Measurements from ENCODE around the gene OR4F6.
"Not testable (repeated sequence)": the region's sequence is repeated elsewhere in the genome, so short reads cannot be mapped to it uniquely, and the experiment has no call there.

OR4F6 gene, protein sequence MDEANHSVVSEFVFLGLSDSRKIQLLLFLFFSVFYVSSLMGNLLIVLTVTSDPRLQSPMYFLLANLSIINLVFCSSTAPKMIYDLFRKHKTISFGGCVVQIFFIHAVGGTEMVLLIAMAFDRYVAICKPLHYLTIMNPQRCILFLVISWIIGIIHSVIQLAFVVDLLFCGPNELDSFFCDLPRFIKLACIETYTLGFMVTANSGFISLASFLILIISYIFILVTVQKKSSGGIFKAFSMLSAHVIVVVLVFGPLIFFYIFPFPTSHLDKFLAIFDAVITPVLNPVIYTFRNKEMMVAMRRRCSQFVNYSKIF

DNA sequence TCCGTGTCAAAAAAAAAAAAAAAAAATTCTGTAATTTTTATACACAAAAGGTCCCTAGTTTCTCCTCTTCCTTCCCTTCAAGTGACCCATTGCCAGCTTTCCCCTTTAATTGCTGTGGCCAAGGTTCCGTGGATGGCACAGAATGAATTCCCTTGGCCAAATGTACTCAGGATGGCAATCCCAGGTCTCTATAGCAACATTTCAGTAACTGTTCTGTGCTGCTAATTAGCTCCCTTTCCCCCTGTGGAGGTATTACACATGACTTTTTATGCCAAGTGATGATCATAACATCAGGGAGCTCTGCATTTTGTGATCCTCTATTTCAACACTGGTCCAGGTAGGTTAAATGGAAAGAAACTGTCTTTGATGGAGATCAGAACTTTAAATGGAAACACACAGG, at the start of gene OR4F6:
Gene OR4F6, plus strand, starts transcription at position 301 of the 400 bp plus-strand sequence. CDS start 2,211 bp downstream, outside the sequence.
- DNase-seq = no peak

DNA sequence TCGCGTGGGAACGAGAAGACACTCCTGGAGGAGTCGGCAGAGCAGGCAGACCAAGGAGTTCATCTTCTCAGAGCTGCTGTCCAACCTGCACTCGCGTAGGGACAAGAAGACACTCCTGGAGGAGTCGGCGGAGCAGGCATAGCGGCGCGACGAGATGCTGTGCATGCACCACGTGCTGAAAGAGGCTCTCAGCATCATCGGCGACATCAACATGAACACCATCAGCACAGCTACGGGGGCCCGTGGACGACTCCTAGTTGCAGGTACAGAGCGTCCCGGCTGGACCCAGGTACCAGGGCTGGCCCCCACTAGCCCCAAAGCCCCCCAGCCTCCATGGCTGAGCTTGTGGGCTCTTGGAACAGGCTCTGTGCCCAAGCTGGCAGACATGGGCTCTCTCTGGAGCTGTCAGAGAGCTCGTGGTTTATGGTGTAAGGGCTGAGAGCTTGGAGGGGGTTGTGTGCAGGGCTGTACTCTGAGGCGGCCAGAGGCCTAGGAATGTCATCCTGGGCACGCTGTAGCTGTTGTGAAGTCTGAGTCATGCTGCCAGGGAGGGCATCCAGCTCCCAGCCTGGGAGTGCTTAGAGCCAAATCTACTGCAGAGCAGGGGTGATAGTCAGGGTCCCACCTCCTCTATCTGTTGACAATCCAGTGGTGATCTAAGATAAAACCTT, 38.5 kb upstream of the OR4F6 start:
- not testable (repeated sequence) for DNase-seq

DNA sequence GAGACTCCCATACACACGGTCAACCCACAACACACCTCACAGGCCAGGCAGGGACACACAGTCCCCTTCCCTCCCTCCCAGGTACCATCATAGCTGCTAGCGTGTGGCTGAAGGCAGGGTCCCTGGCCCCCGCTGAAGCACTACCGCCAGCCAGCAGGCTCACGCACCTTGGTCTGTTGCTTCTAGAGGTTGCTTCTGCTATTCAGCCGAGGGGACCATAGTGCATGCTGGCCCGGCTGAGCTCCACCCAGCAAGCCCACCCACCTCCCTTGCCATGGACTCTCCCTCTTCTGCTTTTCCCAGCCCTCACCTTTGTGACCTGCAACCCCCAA, 38.0 kb upstream of the OR4F6 start:
- DNase-seq = not testable (repeated sequence)

DNA sequence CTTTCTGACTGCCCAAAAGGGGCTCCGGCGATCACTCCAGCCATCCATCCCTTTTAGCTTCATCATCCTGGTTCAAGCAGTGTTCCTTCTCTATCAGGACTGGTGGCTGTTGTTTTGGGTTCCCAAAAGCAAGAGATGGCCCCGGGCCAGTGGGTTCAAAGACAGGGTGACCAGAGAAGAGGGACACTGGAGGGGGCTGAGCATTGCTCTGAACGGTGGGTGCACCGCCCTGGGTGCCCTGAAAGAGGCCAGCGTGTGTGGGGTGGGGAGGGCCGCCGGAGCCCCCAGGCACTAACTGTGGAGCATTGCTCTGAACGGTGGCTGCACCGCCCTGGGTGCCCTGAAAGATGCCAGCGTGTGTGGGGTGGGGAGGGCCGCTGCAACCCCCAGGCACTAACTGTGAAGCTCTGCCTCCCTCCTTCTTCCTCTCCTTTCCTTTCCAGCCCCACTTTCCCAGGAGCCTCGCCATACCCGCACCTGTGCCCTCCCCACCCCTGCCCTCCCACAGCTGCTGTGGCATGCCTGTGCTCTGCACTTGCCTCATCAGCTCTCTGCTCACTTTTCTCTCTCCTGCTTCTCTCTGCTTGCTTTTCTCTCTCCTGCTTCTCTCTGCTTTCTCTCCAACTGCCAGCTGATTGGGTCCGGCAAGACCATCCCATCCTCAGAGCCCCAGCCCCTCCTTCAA, 37.4 kb upstream of the OR4F6 start:
- no peak for DNase-seq

DNA sequence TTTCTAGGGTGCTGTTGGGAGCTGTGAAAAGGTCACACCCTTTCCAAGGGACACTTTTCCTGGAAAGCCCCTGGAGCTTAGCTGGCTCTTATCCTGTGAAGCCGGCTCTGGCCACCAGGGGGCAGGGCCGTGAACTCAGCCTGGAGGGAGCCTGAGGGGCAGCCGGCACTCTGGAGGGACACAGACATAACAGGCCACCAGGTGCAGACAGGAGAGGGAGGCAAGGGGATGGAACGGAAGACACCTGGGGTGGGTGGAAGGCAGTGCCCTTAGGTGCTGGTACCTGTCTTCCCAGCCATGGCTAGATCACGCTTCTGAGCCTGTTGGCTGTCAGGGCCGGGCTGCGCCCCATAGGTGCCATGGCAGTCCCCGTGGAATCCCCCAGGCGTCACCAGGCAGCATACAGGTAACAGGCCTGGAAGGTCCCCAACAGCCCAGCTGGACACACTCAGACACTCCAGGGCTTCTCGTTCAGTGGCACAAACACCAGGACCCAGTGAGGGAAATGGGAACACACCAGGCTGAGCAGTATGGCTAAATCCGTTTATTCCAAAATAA, 36.1 kb upstream of the OR4F6 start:
- not testable (repeated sequence) for DNase-seq

DNA sequence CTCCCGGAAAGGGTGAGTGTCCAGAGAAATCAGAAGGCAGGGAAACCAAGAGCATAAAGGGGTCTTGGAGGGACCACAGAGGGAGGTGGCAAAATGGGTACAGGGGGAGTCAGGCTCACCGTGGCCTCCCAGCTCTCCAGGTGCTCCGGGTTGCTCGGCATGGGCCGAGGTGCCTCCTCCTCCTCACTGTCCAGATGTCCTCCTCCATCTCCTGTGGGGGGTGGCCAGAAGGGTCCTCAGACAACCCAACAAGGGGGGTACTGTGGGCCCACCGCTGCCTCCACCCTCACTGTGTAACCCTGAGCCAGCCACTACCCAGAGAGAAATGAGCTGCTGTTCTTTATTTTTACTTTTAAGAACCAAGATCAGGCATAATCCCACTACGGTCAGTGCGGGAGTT, 30.4 kb upstream of the OR4F6 start:
- no peak for DNase-seq

DNA sequence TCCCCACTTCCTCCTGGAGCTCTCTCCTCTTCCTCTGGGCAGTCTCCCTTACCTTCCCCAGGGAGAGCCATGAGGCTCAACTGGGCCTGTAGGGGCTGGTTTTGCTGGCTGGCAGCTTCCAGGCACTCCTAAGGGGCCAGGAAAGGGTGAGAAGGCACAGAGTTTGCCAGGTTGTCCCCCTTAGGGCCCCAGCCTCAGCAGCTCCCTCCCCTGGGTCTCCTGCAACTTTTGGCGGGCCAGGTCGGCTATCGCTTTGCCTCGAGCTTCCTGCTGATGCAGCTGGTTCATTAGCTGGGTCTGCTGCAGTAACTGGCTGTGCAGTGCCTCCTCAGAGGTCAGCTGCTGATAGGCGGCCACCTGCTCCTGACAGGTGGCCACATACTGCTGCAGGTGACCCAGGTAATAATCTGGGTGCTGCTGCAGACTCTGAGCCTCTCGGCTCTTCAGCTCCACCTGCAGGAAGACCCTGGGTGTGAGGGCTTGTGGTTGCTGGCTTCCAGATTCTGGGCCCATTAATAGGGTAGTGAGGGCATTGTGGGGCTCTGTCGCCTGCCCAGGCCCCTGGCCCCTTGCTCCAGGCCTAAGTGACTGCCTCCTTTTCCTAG, 29.7 kb upstream of the OR4F6 start:
- DNase-seq = no peak

DNA sequence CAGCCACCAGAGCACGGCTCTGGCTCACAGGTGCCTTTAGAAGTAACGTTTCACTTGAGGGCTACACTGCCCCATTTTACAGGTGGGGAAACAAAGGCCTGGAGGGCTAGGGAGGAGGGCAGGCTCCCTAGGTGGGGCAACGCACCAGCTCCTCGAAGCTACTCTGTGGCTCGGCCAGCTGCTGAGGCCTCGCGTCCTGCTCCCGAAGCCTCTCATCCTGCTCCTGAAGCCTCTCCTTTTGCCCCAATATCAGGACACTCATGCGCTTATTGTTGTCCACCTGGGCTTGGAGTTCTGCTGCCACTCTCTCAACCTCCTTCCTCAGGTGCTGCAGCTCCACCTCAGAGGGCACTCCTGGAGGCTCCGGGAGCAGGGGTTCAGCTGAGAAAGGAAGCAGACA, 28.2 kb upstream of the OR4F6 start:
- no peak for DNase-seq

DNA sequence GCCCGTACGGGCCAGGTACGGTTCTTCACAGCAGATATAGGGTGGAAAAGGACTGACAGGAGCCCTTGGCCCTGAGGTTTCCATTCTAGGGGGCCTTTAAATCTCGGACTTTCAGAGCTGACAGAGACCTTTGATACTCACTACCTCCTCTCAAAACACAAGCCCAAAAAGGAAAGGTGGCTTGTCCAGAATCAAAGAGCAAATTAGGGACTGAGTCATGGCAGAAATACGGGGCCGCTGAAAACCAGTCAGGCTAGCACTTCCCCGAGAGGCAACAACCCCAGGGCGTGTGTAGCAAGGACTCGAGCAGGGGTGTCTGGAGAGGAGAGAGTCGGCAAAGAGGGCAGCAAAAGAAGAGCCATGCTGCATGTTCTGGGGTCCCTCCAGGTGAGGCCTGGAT, 24.7 kb upstream of the OR4F6 start:
- DNase-seq = not testable (repeated sequence)

DNA sequence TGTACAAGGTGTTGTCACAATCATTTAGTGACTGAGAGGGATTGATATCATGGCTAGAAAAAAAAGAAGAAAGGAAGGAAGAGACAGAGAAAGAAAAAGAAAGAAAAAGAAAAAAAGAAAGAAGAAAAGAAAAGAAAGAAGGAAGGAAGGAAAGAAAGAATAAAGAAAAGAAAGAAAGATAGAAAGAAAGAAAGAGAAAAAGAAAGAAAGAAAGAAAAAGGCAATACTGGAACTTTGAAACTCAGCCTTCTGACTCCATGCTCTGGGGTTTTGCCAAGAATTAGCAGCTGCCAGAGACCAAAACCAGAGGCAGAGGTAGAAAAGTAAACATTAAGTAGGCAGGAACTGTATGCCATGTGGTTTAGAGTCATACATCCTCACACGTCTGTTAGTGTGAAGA, 23.1 kb upstream of the OR4F6 start:
- DNase-seq = not testable (repeated sequence)

DNA sequence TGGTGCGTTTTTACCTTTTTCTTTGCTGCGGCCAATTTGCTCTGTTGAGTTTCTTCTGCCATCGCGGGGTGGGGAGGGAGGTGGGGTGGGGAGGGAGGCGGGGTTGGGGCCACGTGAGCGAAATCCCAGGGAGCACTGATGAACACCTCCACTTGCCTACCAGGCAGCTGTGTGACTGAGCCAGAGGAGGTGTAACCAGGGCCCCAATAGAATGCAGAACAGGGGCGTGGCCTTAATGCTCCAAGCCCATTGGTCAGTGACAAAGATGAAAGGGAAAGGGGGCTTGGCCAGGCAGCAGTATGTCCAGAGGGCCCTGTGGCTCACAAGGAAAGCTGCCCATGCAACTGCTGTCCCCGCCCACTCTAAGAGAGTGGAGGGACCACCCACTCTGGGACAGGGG, 21.4 kb upstream of the OR4F6 start:
- no peak for DNase-seq

DNA sequence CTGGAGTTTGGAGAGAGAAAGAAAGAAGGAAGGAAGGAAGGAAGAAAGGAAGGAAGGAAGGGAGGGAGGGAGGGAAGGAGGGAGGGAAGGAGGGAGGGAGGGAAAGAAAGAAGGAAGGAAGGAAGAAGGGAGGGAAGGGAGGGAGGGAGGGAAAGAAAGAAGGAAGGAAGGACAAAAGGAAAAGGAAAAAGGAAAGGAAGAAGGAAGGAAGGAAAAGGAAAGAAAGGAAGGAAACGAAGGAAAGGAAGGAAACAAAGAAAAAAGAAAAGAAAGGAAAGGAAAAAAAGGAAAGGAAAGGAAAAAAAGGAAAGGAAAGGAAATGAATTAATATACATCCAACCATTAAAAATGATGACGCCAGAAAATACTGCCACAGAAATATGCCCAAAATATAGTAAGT, 18.7 kb upstream of the OR4F6 start:
- no peak for DNase-seq

DNA sequence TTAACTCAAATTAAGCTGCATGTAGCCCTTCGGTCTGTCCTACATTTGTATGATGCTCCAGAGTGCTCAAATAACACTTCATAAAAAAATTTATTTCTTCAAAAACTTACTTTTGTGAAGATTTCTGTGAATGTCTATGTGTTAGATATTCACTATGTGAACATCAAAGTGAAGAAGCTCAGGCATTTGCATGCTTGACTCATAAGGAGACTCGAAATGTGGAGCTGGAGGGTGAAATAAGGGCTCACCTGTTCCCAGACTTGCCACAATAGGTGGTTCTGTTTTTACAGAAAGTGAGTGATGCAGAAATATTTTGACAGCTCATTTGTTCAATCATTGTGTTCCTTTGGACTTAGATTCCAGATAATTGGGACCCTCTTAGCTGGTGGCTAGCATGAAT, 16.9 kb upstream of the OR4F6 start:
- DNase-seq = not testable (repeated sequence)

DNA sequence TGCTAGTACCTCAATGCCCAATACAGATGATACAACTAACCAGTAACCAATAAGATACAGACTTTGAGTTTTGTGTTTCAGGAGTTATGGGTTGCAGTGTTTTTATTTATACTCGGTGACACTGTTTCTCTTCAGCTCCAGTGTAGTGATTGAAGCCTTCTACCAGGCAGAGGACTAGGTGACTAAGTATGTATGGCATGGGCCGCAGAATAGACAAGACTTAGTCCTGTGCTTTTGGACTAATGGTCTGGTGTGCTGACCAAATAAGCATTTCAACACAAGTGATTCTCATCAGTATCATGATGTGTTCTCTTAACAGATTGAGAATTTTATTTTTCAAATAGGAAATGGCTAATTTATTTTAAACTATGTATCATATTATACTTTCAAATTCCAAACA, 15.3 kb upstream of the OR4F6 start:
- not testable (repeated sequence) for DNase-seq

DNA sequence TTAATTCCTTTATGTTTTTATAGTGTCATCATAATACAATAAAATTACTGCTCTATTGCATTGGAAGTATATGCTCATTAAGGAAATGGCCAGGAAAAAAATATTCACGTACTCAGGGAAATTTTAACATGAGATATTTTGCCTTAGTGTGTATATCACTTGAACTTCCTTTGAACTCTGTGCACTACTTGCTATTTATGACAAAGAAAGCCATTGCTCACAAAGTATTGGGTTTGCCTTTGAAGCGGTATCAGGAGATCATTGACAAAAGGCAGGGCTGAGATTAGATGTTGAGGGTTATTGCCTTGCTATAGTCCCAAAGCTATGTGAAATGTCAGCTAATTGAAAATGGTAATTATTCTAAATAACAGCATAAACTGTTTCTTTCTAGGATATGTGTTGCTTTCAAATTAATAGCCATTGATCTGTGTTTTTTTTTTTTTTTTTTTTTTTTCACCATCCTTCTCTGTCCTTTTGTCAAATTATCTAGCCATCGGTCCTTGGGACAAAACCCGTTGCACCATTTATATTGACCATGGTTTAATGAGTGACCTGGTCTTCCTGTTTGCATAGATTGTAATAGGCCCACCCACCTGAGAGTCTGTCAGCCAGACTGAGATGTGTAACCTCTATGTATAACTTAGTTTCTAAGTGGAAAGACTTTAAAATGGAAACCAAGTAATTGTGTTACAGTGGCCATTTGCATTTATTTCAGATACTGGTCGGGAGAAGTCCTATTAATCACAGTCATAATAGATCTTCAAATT, 14.6 kb upstream of the OR4F6 start:
- DNase-seq = not testable (repeated sequence)

DNA sequence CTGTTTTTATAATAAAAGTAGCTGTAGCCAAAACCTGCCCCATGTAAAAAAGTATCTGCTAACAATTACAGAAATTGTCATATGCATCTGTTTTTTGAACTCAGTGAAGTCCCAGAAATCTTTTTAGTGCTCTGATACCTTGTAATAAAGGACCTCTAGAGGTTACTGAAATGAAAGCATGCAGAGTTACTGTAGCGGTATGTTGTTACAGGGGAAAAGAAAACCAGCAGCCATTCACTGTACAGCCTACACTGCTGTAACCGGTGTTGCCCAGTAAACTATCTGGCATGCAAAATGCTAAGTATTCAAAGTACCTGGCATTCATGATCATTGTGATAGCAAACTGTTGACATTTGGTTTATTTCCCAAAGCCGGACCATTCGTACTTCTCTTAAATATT, 12.6 kb upstream of the OR4F6 start:
- not testable (repeated sequence) for DNase-seq

DNA sequence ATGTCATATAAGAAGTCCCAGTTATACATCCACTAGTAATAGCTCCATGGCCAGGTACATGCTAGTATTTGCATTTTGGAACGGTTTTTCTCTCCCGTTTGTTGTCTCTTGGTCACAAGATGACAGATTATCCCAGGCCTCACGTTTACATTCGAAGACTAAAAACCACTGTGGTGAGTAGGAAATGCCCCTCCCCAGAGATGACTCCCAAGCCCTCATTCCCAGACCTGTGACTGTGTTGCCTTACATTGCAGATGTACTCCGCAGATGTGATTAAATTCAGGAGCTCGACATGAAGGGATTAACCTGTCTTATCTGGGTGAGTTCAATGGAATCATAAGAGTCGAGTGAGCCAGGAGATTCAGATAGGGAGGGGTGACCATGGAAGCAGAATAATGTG, 9.3 kb upstream of the OR4F6 start:
- DNase-seq = not testable (repeated sequence)

DNA sequence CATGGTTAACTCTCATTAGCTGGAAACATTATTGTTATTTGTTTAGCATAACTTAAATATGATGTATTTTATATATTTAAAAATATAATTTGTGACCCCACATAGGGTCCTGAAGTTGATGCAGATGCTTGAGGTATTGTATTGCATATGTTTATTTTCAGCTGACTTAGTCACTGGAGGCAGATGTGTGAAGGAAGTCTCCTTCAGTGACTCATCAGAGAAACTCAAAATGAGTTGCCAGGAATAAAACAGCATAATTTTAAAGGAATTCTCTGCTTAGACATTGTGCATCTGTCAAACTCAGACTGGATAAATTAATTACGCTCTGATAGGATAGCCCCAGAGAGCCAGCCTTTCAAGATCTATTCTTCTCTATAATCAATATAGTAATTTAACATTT, 7.9 kb upstream of the OR4F6 start:
- DNase-seq = no peak

DNA sequence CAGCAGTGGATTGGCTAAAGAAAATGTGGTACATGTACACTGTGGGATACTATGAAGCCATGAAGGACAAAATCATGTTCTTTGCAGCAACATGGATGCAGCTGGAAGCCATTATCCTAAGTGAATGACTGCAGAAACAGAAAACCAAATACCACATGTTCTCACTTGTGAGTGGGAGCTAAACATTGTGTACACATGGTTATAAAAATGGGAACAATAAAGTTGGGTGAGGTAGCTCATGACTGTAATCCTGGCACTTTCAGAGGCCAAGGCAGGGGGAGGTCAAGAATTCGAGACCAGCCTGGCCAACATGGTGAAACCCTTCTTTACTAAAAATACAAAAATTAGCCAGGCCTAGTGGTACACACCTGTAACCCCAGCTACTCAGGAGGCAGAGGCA, 3.6 kb upstream of the OR4F6 start:
- no peak for DNase-seq

DNA sequence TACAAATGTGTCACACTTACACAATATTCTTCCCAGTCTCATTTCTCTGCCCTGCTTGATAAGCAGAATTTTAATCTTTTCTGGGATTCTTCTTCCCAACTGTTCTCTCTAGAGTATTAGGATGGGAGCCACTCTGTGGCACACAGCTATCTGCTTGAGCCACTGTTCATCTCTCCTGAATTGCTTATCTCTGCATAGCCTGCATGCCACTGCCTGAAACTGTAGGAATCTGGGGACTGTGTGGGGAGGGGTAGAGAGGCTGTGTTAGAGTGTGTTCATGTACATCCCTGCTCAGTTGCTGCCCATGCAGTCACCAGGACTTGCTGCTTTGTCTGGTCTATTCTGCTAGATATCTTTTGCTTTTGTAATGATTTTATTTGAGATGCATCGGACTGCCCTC, 2.3 kb upstream of the OR4F6 start:
- no peak for DNase-seq

DNA sequence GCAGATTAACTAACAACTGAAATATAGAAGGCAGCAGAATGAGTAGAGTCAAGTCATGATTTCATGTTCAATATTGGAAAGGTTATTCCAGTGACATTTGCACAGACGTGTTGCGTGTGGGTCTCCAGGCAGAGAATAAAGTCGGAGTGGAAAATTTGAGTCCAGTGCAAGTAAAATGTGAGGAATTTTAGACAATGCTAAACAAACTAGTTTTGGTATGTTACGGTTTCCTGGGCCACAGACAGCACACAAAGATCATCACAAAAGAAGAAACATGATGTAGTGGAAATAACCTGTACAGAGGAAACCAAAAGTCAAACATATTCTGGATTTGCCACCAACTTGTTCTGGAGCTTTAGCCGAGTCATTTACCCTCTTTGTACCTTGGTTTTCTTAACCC, 367 bp downstream of the OR4F6 start:
- no peak for DNase-seq

DNA sequence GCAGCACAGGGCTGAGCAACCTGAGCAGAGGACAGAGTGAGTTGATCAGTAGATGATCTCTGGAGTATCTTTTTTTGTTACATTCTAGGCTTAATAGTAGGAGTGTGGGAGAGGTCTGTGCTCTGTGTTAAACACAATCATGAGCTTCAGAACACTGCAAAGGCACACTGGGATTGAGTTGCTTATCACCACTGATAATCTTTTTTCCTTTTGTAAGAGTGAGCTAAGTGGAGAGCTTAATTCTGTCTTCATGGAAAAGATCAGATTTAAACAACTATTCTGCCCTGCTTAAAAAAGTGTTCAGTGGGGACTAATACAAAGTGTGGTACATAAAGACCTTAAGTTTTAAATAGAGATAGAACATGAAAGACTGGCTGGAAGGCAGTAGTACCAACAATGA, 1.1 kb downstream of the OR4F6 start:
- no peak for DNase-seq

DNA sequence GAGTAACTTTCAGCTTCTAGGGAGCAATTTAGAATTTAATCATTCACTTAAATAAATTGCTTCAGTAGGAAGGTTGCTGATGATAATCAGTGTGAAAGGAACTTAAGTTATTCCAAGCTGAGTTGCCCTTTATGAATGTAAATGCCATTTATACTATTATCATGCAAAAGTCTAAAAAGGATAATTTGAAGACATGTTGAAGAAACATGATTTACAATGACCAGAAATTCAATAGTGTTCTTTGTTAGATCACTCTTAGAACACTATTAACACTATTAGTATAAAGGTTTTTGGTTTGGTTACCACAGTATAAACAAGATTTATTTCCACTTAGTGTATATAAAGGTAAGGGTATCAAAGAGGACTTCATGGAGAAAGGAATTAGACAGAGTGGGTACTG, 1.6 kb downstream of the OR4F6 start:
- no peak for DNase-seq
